HG02642 (cell line): ENCODE data around the gene KLHL29.
"Not testable (repeated sequence)": the region's sequence is repeated elsewhere in the genome, so short reads cannot be mapped to it uniquely, and the experiment has no call there.

Source experiments
- ATAC-seq: cut with Tn5 transposase; IDR thresholded peaks from one replicate; pipeline ENCODE4 v1.9.1; 2021; ENCODE audit warnings: mild to moderate bottlenecking; ENCODE audit not compliant: unreplicated experiment, poor library complexity

The KLHL29 gene

GRCh38 chr2:23391237-23391736, 6.3 kb downstream of the KLHL29 start:
- not testable (repeated sequence) for ATAC-seq

DNA sequence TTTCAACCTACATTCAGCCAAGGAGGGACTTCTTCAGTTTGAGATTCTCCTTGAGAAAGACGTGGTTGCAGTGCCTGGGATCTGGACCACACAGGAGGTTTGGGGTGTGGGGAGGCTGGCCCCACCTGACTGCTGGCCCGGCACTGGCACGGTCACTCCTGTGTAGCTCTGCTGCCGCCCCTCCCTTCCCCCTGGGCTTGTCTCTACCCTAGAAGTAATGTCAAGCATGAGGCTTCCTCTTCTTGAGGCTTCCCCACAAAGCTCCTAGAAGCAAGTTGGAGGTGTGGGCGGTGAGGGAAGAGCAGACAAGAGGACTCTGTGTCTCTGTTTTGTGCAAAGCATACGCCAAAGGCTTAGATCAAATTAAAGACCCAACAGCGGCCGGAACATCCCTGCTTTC, 8.7 kb downstream of the KLHL29 start:
- ATAC-seq, result no peak

GRCh38 chr2:23394700-23395099, 9.7 kb downstream of the KLHL29 start:
- ATAC-seq, result no peak

DNA sequence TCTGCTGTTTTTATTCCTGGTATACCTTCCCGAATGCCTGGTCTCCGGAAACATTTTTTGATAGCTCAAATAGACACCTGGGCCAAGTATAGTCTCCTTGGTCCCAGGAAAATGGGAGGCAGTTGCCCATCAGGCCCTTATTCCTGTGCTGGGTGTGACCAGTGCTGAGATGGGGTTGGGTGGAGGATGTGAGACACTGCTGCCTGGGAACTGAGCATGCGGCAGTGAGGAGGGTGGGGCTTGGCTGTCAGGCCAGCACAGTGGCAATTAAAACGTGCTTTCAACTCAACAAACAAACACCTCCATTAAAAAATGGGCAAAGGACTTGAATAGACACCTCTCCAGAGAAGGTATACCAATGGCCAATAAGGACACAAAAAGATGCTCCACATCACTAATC, 12.5 kb downstream of the KLHL29 start:
- no peak for ATAC-seq

DNA sequence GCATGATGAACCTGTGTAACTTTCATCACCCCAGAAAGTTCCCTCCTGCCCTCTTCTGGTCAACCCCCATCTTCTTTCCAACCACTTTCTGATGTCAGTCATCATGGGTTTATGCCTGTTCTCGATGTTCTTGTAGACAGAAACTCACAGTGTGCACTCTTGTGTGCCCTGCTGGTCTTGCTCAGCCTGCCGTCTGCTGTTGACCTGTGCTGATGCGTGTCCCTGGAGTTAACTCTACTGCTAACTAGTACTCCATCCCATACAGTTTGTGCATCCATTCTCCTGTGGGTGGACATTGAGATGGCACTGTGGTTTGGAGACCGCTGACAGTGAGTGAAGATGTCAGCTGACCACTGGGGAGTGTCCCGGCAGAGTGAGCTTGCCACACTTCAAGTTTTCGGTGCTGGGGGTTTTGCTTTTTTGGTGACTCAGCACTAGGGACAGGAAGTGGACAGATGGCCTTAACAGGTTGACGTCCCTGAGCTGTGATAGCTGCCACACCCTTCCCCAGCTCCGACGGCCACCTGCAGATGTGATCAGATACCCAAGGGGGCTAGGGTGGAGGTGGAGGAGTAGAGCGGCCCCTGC, 14.8 kb downstream of the KLHL29 start:
- ATAC-seq, result peak; percentile 56

- no peak for ATAC-seq
Measured at GRCh38 chr2:23400703-23401102, 15.7 kb downstream of the KLHL29 start.

GRCh38 chr2:23401427-23402204, 16.6 kb downstream of the KLHL29 start:
- no peak for ATAC-seq

- no peak for ATAC-seq
Measured at GRCh38 chr2:23402205-23402740, 17.3 kb downstream of the KLHL29 start.

DNA sequence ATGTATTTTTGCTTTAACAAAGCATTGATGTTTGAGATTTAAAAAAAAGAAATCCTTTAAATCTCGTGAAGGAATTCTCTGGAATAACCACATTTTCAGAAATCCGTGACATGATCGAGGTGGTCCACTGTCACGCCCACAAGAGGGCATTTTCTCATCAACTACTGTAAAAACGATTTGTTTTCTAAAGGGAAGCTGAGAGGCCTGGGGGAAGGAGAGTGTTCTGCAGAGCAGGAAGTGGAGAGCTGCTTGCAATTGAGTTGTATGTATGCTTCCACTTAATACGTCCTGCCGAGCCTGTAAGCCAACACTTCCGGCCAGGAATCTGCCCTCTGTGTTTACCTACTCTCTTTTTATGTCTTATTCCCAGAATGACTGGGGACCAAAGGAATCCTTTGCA, 19.4 kb downstream of the KLHL29 start:
- peak; percentile 66 for ATAC-seq

DNA sequence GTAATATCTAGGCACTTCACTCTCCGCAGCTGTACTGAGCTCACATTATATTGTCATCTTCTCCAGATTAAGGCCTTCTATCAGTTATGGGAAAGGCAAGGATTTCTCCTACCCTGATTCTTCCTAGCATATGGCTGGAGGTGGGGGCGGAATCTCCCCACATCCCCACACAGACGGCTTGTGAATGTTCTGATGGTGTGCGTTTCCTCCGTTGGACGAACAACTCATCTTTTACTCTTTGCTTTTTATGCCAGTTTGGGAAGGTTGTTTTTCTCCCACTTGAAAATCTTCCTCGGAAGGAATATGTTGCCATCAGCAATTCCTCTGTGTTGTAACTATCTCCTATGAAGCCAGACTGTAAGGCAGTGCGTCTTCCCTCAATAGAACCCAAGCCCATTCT, 24.3 kb downstream of the KLHL29 start:
- no peak for ATAC-seq

GRCh38 chr2:23410596-23410995, 25.6 kb downstream of the KLHL29 start:
- ATAC-seq, result no peak

GRCh38 chr2:23411752-23412431, 26.9 kb downstream of the KLHL29 start:
- no peak for ATAC-seq

- ATAC-seq, result no peak
Measured at GRCh38 chr2:23412556-23413155, 27.7 kb downstream of the KLHL29 start.

GRCh38 chr2:23413641-23414040, 28.7 kb downstream of the KLHL29 start:
- no peak for ATAC-seq

DNA sequence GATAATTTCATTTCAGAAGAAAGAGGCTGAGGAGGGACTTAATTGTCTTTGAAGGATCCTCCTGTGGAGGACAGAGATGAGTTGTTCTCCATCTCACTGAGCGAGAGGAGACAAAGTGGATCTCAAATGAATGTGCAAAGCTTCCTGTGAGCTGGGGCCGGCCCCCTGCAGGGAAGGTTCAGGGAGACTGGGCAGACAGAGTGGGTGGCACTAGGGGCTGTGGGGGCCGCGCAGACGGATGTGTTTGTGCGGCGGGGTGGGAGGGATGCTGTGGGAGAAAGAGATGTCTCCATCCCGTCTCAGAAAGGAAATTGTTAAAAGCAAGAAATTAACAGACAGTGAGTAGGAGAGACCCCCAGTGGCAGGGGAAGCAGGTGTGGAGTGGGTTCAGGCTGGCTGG, 29.1 kb downstream of the KLHL29 start:
- no peak for ATAC-seq

GRCh38 chr2:23414871-23415270, 29.9 kb downstream of the KLHL29 start:
- ATAC-seq, result no peak

DNA sequence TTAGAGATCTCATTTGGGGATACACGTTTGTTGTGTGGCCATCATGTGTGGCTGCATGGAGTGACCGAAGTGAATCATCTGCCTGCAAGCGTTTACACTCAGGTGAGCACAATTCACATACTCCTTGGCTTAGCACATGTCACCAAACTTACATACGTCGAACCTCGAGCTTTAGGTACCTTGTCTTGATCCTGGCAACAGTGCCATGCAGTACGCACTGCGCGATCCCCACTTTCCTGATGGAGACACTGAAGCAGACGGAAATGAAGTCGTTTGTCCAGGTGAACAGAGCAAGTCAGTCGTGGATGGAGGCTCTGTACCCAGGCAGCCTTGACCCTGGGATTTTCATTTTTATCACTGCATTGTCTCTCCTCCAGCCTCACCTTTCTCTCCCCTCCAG, 32.3 kb downstream of the KLHL29 start:
- ATAC-seq, result no peak

GRCh38 chr2:23418056-23418455, 33.1 kb downstream of the KLHL29 start:
- ATAC-seq, result no peak

GRCh38 chr2:23418461-23418911, 33.5 kb downstream of the KLHL29 start:
- no peak for ATAC-seq
